GM21515 (cell line): ENCODE measurements around the gene RBM20.

Experiments used
- ATAC-seq: cut with Tn5 transposase; IDR thresholded peaks from one replicate; pipeline ENCODE4 v1.9.1; 2021; ENCODE audit not compliant: unreplicated experiment

RBM20 gene

DNA sequence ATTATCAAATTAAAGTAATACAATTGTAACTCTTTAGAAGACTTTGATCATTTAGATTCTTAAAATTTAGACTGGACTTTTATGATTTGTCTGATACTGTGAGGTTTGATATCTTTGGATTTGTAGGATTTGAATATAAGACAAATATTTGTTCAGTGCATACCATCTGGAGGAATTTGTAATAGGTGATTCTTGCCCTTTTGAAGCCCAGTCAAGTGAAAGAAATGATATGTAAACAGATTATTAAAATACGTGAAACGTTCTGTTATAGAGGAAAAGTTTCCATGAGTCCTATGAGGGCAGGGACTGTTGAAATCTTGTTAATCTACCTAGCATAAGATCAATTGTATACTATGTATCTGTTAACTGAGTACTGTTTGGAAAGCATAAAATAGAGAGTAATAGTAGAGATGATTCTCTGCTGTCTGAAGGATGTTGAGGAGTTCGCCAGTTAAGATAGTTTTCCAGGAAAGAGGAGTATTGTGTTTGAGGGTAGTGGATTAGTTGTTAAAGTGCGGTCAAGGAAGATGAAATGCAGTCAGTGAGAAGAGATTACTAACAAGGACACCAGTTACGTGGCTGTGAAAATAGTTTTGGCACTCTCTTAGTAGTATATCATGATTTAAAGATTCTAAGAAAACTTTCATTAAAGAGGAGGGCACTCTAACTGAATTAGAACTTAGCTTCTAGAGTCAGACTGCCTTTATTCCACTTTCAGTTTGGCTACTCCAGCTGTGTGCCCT is 242.0 kb downstream of the RBM20 start:
- no peak for ATAC-seq

DNA sequence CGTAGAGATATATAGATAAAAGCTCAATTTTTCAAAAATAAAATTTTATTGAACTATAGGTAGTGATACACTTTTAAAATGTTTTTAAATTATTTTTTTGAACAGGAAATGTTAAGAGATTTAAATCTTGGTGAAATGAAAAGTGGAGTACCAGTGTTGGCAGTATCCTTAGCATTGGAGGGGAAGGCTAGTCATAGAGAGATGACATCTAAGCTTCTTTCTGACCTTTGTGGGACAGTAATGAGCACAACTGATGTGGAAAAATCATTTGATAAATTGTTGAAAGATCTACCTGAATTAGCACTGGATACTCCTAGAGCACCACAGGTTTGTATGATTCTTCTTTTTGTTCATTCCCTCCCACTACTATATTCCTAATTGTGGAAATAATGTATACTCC is 243.4 kb downstream of the RBM20 start:
- ATAC-seq: no peak
